ENCODE measurements around the gene INAVA. TPM values are rescaled to one million over a fixed set of nuclear protein-coding genes. Genes with fewer than 3 reads are reported as not detected.

The INAVA gene
- total and polyA plus RNA-seq, 10 of the 15 experiments (the other 5 are each of a cell fraction or from before 2014, with no cell fraction given) = 3.6 to 15.4 (median 9.5) TPM

GRCh38 chr1:200866521-200866920, 28.2 kb upstream of the INAVA start (continued):
- TF ChIP-seq ZNF687 (IDR thresholded peaks at IDR 0.05) = peak; percentile 80
- TF ChIP-seq STAT3 (IDR thresholded peaks at IDR 0.05; ENCODE audit: low read depth, low read length) = no peak
- TF ChIP-seq BCLAF1 (IDR thresholded peaks at IDR 0.05) = no peak
- no peak for TF ChIP-seq FOS (IDR thresholded peaks at IDR 0.05; ENCODE audit: borderline replicate concordance, extremely low read depth, insufficient read length)
- TF ChIP-seq JUND (IDR thresholded peaks at IDR 0.05; ENCODE audit: low read depth, low read length) = peak; percentile 97
- peak; percentile 9; the same call in 1 of the 2 replicates for TF ChIP-seq ZSCAN29 (IDR thresholded peaks at IDR 0.05)
- no peak; the same call in 1 of the 2 replicates for TF ChIP-seq HDGF (IDR thresholded peaks at IDR 0.05)
- TF ChIP-seq E4F1 (IDR thresholded peaks at IDR 0.05; ENCODE audit: borderline replicate concordance, partially characterized antibody) = no peak
- TF ChIP-seq SRF (IDR thresholded peaks at IDR 0.05; ENCODE audit: low read depth in 2 of 2, low read length in 2 of 2) = peak in 1 of 2 experiments; percentile 80; a peak in 2 of 4 replicates
- TF ChIP-seq GABPA (IDR thresholded peaks at IDR 0.05; ENCODE audit: low read depth) = 0 out of 2 replicates have a peak, but pooled peaks have one; percentile 50
- TF ChIP-seq BCL11A (IDR thresholded peaks at IDR 0.05; ENCODE audit: low read depth, low read length) = peak; percentile 97
- TF ChIP-seq SPI1 (IDR thresholded peaks at IDR 0.05; ENCODE audit: borderline replicate concordance, insufficient read depth, low read depth, low read length) = no peak
- TF ChIP-seq USF2 (IDR thresholded peaks at IDR 0.05; ENCODE audit: borderline replicate concordance, low read depth, low read length) = no peak
- peak; percentile 71 for TF ChIP-seq MLLT1 (IDR thresholded peaks at IDR 0.05)
- peak; percentile 70 to 80; a peak in 2 of 4 replicates for TF ChIP-seq BHLHE40 (IDR thresholded peaks at IDR 0.05; ENCODE audit: borderline replicate concordance in 1 of 2, low read depth in 2 of 2, low read length in 1 of 2)
- TF ChIP-seq MTA3 (IDR thresholded peaks at IDR 0.05; ENCODE audit: borderline replicate concordance, low read length) = peak; percentile 97
- no peak for TF ChIP-seq NFYA (IDR thresholded peaks at IDR 0.05; ENCODE audit: borderline replicate concordance, low read depth, low read length)
- TF ChIP-seq CREB1 (IDR thresholded peaks at IDR 0.05; ENCODE audit: low read depth) = peak; percentile 85
- no peak for TF ChIP-seq SMARCA5 (IDR thresholded peaks at IDR 0.05)

Measured in GM12878 (cell line).